ENCODE results near the gene MTFMT.

The MTFMT gene

GRCh38 chr15:65072027-65072426 lies 42.6 kb upstream of the MTFMT start:
- H3F3A ChIP-seq (ENCODE audit: low read depth), result no peaks in the 10 kb centered on the region
- H3K4me2 ChIP-seq (ENCODE audit: low read depth, low read length, poor library complexity, severe bottlenecking), result peak overlapping the region; percentile 17
- peaks cover 31% of the 10 kb centered on the region for H3K4me1 ChIP-seq (ENCODE audit: insufficient read depth, low read length, poor library complexity, severe bottlenecking)
- no peaks in the 10 kb centered on the region for H3K36me3 ChIP-seq (ENCODE audit: insufficient read depth, low read length)
- H3K9me3 ChIP-seq (ENCODE audit: insufficient read depth, low read depth, low read length), result no peaks in the 10 kb centered on the region
- no peaks in the 10 kb centered on the region for H3K27me3 ChIP-seq (ENCODE audit: insufficient read depth, low read length, poor library complexity, severe bottlenecking)
- H3K9me2 ChIP-seq (replicated peaks; ENCODE audit: low read depth, low read length), result no peaks in the 10 kb centered on the region
- H3K79me2 ChIP-seq (ENCODE audit: insufficient read depth, low read length), result no peaks in the 10 kb centered on the region
- no peak overlapping the region for H3K4me3 ChIP-seq (ENCODE audit: low read length, poor library complexity, severe bottlenecking)
- no peak overlapping the region for H3K9ac ChIP-seq (ENCODE audit: low read depth, low read length, poor library complexity, severe bottlenecking)
- H2AFZ ChIP-seq (ENCODE audit: low read length), result no peak overlapping the region
- TF ChIP-seq EZH2phosphoT487 (IDR thresholded peaks at IDR 0.05; ENCODE audit: borderline replicate concordance) (no peak), CTCF (conservative IDR thresholded peaks at IDR 0.05; ENCODE audit: low read length) (no peak)
- no peaks in the 10 kb centered on the region for H4K20me1 ChIP-seq (ENCODE audit: insufficient read depth, low read length, poor library complexity, severe bottlenecking)

DNA sequence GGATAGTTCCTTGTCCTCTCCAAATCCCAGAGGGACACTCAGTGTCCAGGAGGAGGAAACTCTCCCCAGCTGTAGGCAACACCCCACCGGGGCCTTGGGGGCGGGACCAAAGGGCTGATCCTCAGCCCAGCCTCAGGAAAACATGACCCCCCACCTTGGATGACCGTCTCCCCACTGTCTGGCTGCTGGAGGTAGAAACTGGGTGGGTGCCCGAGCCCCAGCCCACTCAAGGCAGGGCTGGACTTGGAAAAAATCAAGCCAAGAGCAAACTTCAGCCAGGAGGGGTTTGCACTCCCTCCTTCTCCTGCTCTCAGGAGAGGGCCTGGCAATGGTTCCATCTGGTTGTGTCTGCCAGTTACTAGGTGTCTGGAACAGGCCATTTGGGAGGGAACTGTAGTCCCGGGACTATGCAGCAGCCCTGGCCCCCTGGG lies 42.0 kb upstream of the MTFMT start:
- no peaks in the 10 kb centered on the region for H3K27me3 ChIP-seq (ENCODE audit: insufficient read depth, low read length, poor library complexity, severe bottlenecking)
- no peaks in the 10 kb centered on the region for H3K9me3 ChIP-seq (ENCODE audit: insufficient read depth, low read depth, low read length)
- TF ChIP-seq CTCF (conservative IDR thresholded peaks at IDR 0.05; ENCODE audit: low read length), result no peak
- TF ChIP-seq EZH2phosphoT487 (IDR thresholded peaks at IDR 0.05; ENCODE audit: borderline replicate concordance), result no peak
- no peaks in the 10 kb centered on the region for H3F3A ChIP-seq (ENCODE audit: low read depth)
- no peak overlapping the region for H3K4me2 ChIP-seq (ENCODE audit: low read depth, low read length, poor library complexity, severe bottlenecking)
- H3K4me1 ChIP-seq (ENCODE audit: insufficient read depth, low read length, poor library complexity, severe bottlenecking), result peaks cover 26% of the 10 kb centered on the region
- H3K36me3 ChIP-seq (ENCODE audit: insufficient read depth, low read length), result no peaks in the 10 kb centered on the region
- H2AFZ ChIP-seq (ENCODE audit: low read length), result no peak overlapping the region
- no peaks in the 10 kb centered on the region for H4K20me1 ChIP-seq (ENCODE audit: insufficient read depth, low read length, poor library complexity, severe bottlenecking)
- no peaks in the 10 kb centered on the region for H3K79me2 ChIP-seq (ENCODE audit: insufficient read depth, low read length)
- H3K9ac ChIP-seq (ENCODE audit: low read depth, low read length, poor library complexity, severe bottlenecking), result no peak overlapping the region
- no peaks in the 10 kb centered on the region for H3K9me2 ChIP-seq (replicated peaks; ENCODE audit: low read depth, low read length)
- no peak overlapping the region for H3K4me3 ChIP-seq (ENCODE audit: low read length, poor library complexity, severe bottlenecking)

- H3K4me2 ChIP-seq (ENCODE audit: low read depth, low read length, poor library complexity, severe bottlenecking), result no peak overlapping the region
These were observed 40.5 kb upstream of the MTFMT start for GRCh38 chr15:65069779-65070546.

More at GRCh38 chr15:65069779-65070546, 40.5 kb upstream of the MTFMT start:
- Histone ChIP-seq H3K4me3 (ENCODE audit: low read length, poor library complexity, severe bottlenecking) (no peak overlapping the region), H3K9ac (ENCODE audit: low read depth, low read length, poor library complexity, severe bottlenecking) (no peak overlapping the region), H3K79me2 (ENCODE audit: insufficient read depth, low read length) (no peaks in the 10 kb centered on the region), H3K36me3 (ENCODE audit: insufficient read depth, low read length) (no peaks in the 10 kb centered on the region), H3F3A (ENCODE audit: low read depth) (no peaks in the 10 kb centered on the region), H3K9me3 (ENCODE audit: insufficient read depth, low read depth, low read length) (no peaks in the 10 kb centered on the region), H3K27me3 (ENCODE audit: insufficient read depth, low read length, poor library complexity, severe bottlenecking) (no peaks in the 10 kb centered on the region), H4K20me1 (ENCODE audit: insufficient read depth, low read length, poor library complexity, severe bottlenecking) (no peaks in the 10 kb centered on the region), H3K4me1 (ENCODE audit: insufficient read depth, low read length, poor library complexity, severe bottlenecking) (peaks cover 21% of the 10 kb centered on the region), H2AFZ (ENCODE audit: low read length) (no peak overlapping the region), H3K9me2 (replicated peaks; ENCODE audit: low read depth, low read length) (no peaks in the 10 kb centered on the region)
- TF ChIP-seq CTCF (conservative IDR thresholded peaks at IDR 0.05; ENCODE audit: low read length) (no peak), EZH2phosphoT487 (IDR thresholded peaks at IDR 0.05; ENCODE audit: borderline replicate concordance) (no peak)
